Body of pancreas (tissue), 4 donors: ENCODE data around the gene CCN5. TPM values are rescaled to one million over a fixed set of nuclear protein-coding genes. Genes with fewer than 3 reads are reported as not detected.

Experiments
- ATAC-seq: fragments of 150-250 bp; one replicate; pipeline ENCODE4 v1.9.1; 2016
- DNase-seq, 4 donors: peaks; one replicate each; pipeline ENCODE4 v3.0.0-alpha.2; 2019
- H3K27ac ChIP-seq, 4 donors: fragments of 200-600 bp; sonication (generic); 1 replicate in 3 of 4; 2 replicates in 1 of 4; pipeline versions ENCODE4 v1.5.1 to v1.6.1; 2016 to 2019; ENCODE audit warnings: mild to moderate bottlenecking in 1 of 4, mixed read lengths in 1 of 4, moderate library complexity in 1 of 4
- H3K27me3 ChIP-seq, 2 donors: fragments of 200-600 bp; sonication (generic); one replicate each; pipeline ENCODE4 v1.6.0; 2016; ENCODE audit warnings: mild to moderate bottlenecking in 1 of 2
- H3K36me3 ChIP-seq, 2 donors: fragments of 200-600 bp; sonication (generic); replicated peaks in 1 of 2; 2 replicates each; pipeline ENCODE4 v1.5.1; 2016; ENCODE audit warnings: low read depth in 2 of 2; ENCODE audit not compliant: insufficient read depth in 1 of 2
- H3K4me1 ChIP-seq: fragments of 200-600 bp; sonication (generic); one replicate; pipeline ENCODE4 v1.6.0; 2016
- H3K4me3 ChIP-seq, 2 donors: fragments of 200-600 bp; sonication (generic); 1 replicate in 1 of 2; 2 replicates in 1 of 2; pipeline ENCODE4 v1.5.1; 2016 to 2019
- H3K9me3 ChIP-seq, 3 donors: fragments of 200-600 bp; sonication (generic); 1 replicate in 2 of 3; 2 replicates in 1 of 3; pipeline ENCODE4 v1.5.1; 2016
- POLR2A ChIP-seq, 3 donors: fragments of 450-650 bp; IDR thresholded peaks; one replicate each; pipeline ENCODE4 v1.6.1; 2016; ENCODE audit warnings: antibody characterized with exemption in 3 of 3, mild to moderate bottlenecking in 2 of 3
- WGBS, 2 donors: methylation state at CpG; one replicate each; pipeline ENCODE4 v1.1.5; 2017; 5-methylcytosine and 5-hydroxymethylcytosine counted together
- intact Hi-C: fragments of 100-400 bp; cut with DNase I; formaldehyde crosslinking; loops from one replicate; pipeline ENCODE4 v1.15.1; 2023
- total RNA-seq, 2 donors: library from RNA; depleted of rRNA; stranded (reverse); fragments of >200 nt; gene quantifications; one replicate each; pipeline ENCODE4 v1.1.0, GENCODE V29; 2016
- TF ChIP-seq, protein P1 (sequence below), 7 experiments: fragments of 450-650 bp in 4 of 7; fragments of 200-600 bp in 3 of 7; sonication (generic) in 3 of 7; IDR thresholded peaks; one replicate each; pipeline ENCODE4 v1.5.1; 2016 to 2019; ENCODE audit warnings: antibody characterized with exemption in 7 of 7

The CCN5 gene
- total RNA-seq, 2 donors from 2014 or later: 7.9 to 18.2 TPM

DNA sequence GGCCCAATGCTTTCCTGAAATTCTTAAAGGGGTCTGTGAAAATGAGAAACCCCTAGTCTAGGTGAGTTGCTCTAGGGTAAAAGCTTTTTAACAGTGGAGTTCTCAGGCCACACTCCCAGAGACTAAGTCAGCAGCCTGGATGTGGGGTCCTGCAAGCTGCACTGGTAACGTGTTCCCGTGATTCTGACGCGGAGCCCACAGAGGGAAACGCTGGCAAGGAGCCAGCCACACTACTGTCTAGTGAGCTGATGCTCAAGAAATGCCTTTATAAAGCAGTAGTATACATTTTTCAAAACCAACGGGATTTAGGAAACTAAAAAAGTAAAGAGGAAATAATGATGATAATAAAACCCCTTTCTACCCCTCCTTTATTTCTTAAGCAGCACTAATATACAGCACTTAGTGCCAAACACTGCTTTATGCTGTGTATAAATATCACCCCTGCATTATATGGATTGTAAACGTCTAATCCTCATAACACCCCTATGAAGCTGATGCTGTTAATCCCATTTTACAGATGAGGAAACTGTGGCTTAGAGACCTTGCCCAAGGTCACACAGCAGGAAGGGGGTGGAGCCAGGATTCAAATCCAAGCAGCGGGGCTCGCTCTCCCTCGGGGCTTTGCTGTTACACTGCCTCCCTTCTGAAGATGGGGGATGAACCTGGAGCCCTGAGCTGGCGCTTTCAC, 55.5 kb downstream of the CCN5 start:
- 57 to 69% methylated on average over 10 to 11 of the region's 11 CpGs for WGBS, 2 donors
- Histone ChIP-seq H3K27ac (no peak overlapping the region), H3K4me1 (no peaks in the 10 kb centered on the region), H3K9me3 (no peaks in the 10 kb centered on the region), H3K27me3 (no peaks in the 10 kb centered on the region), H3K36me3 (no peaks in the 10 kb centered on the region), H3K4me3 (no peak overlapping the region)
- ATAC-seq (no peak), DNase-seq (no peak)
- TF ChIP-seq, protein P1, sequence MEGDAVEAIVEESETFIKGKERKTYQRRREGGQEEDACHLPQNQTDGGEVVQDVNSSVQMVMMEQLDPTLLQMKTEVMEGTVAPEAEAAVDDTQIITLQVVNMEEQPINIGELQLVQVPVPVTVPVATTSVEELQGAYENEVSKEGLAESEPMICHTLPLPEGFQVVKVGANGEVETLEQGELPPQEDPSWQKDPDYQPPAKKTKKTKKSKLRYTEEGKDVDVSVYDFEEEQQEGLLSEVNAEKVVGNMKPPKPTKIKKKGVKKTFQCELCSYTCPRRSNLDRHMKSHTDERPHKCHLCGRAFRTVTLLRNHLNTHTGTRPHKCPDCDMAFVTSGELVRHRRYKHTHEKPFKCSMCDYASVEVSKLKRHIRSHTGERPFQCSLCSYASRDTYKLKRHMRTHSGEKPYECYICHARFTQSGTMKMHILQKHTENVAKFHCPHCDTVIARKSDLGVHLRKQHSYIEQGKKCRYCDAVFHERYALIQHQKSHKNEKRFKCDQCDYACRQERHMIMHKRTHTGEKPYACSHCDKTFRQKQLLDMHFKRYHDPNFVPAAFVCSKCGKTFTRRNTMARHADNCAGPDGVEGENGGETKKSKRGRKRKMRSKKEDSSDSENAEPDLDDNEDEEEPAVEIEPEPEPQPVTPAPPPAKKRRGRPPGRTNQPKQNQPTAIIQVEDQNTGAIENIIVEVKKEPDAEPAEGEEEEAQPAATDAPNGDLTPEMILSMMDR (IDR thresholded peaks at IDR 0.05): no peak
- no peak for TF ChIP-seq POLR2A (IDR thresholded peaks at IDR 0.05)
- intact Hi-C loops: no loop called here

DNA sequence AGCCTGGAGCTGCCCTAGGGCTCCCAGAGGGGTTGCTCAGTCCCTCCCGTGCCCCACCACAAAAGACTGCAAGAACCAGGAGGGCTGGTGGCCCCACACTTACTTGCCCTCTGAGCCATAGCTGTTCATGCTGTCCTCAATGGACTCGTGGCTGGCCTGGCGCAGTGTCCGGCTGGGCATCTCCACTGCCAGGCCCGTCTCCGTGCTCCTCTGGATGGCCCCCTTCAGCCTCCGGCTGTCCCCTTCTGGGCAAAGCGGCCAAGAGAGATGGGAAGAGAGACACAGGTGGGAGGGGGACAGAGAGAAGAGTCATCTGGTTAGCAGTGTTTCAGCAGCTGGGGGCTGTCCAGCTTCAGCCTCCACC, 56.0 kb downstream of the CCN5 start:
- TF ChIP-seq, protein P1 (IDR thresholded peaks at IDR 0.05): no peak
- no peak for TF ChIP-seq POLR2A (IDR thresholded peaks at IDR 0.05)
- H3K27ac ChIP-seq: no peak overlapping the region
- DNase-seq: no peak
- H3K27me3 ChIP-seq: no peaks in the 10 kb centered on the region
- WGBS, 2 donors: 73 to 81% methylated on average over 5 to 8 of the region's 8 CpGs
- H3K36me3 ChIP-seq: no peaks in the 10 kb centered on the region
- no peaks in the 10 kb centered on the region for H3K4me1 ChIP-seq
- no peak overlapping the region for H3K4me3 ChIP-seq
- no peaks in the 10 kb centered on the region for H3K9me3 ChIP-seq
- ATAC-seq: no peak
- intact Hi-C loops: no loop called here

DNA sequence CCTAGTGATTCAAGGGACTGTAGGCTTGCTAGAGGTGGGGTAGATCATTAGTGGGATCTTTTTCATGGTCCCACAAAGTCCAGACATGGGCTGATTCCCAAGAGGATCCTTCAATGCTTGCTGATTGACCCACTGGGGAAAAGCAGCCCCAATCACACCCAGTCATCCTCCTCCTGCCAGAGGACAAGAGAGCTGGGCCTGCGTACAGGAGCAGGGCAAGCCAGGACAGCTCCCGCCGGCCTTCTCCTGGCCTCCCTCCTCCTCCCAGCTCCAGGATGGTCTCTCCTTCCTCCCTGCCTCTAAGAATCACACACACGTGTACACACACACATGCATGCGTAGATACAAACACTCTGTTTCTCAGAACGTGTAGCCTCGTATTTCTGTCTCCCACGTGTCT, 57.5 kb downstream of the CCN5 start:
- intact Hi-C loops: no loop called here
- no peaks in the 10 kb centered on the region for H3K27me3 ChIP-seq

DNA sequence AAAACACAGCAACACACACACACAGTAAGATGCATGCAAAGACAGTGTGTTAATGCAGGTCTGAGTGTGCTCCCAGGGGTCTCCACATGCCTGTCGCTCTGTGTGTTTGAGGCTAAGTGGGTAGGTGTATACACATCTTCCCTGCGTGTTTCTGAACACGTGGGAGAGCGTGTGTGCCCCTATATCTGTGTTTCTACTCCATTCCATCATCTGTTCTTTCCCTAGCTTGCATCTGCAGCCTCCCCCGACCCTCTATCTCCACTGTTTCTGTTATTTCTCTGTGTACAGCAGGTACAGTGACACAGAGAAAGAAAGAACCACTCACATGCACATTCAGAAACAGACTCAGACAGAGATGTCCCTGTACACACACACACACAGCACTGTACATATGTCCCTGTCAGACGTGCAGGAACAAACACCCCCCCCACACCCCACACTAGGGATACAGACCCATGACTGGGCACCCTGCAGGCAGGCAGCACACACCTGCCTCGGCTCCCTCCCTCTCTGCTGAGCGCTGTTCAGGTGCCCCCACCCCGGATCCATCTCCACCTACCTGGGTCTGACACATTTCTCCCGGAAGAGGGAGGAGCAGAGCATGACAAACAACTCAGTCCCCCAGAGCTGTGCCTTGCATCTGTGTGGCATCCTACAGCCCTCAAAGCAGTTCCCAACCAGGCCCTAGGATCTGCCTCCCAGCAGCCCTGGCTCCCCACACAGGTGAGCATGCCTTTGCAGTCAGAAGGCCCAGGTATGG, 58.1 kb downstream of the CCN5 start:
- DNase-seq: no peak
- Histone ChIP-seq H3K36me3 (no peaks in the 10 kb centered on the region), H3K27ac (no peak overlapping the region), H3K4me3 (no peak overlapping the region), H3K27me3 (no peaks in the 10 kb centered on the region), H3K9me3 (no peaks in the 10 kb centered on the region), H3K4me1 (no peaks in the 10 kb centered on the region)
- 27 to 30% methylated on average over 10 of the region's 10 CpGs for WGBS, 2 donors
- intact Hi-C loops: no loop called here
- no peak for TF ChIP-seq POLR2A (IDR thresholded peaks at IDR 0.05)
- TF ChIP-seq, protein P1 (IDR thresholded peaks at IDR 0.05): no peak
- no peak for ATAC-seq

More for the DNA sequence above, 57.5 kb downstream of the CCN5 start:
- no peak overlapping the region for H3K27ac ChIP-seq
- H3K4me1 ChIP-seq: no peaks in the 10 kb centered on the region
- H3K4me3 ChIP-seq: no peak overlapping the region
- no peaks in the 10 kb centered on the region for H3K9me3 ChIP-seq
- 40 to 42% methylated on average over 8 of the region's 8 CpGs for WGBS, 2 donors
- DNase-seq (no peak), ATAC-seq (no peak)
- TF ChIP-seq, protein P1 (IDR thresholded peaks at IDR 0.05): no peak
- no peak for TF ChIP-seq POLR2A (IDR thresholded peaks at IDR 0.05)
- no peaks in the 10 kb centered on the region for H3K36me3 ChIP-seq
